Uterus (tissue), 2 donors: ENCODE results near the gene MIEN1.

Experiments
- CTCF ChIP-seq, 4 experiments: fragments of 200-600 bp in 2 of 4; fragments of 450-650 bp in 2 of 4; sonication (generic) in 2 of 4; IDR thresholded peaks; one replicate each; pipeline ENCODE4 v1.5.1; 2016 to 2019; ENCODE audit warnings: antibody characterized with exemption in 4 of 4, mild to moderate bottlenecking in 2 of 4, moderate library complexity in 1 of 4
- POLR2A ChIP-seq, 2 donors: fragments of 450-650 bp; IDR thresholded peaks; one replicate each; pipeline ENCODE4 v1.6.1; 2016; ENCODE audit warnings: antibody characterized with exemption in 2 of 2, mild to moderate bottlenecking in 1 of 2, moderate library complexity in 1 of 2

- TF ChIP-seq POLR2A (IDR thresholded peaks at IDR 0.05), result no peak
- no peak for TF ChIP-seq CTCF (IDR thresholded peaks at IDR 0.05)
These were observed 28.4 kb downstream of the MIEN1 start for GRCh38 chr17:39701784-39702422.
